Memory B cell (primary cell): ENCODE results near the gene MORN3.
A peak's percentile ranks its signal among the peaks of the same experiment; 100 is the strongest.
"Not testable (repeated sequence)": the region's sequence is repeated elsewhere in the genome, so short reads cannot be mapped to it uniquely, and the experiment has no call there.

Source experiments
- ATAC-seq: fragments of 150-1000 bp; cut with Tn5 transposase; 2 replicates; pipeline ENCODE4 v1.10.0; 2021; ENCODE audit warnings: low read depth, mild to moderate bottlenecking, moderate library complexity
- DNase-seq, 2 donors: peaks; one replicate each; pipeline ENCODE4 v3.0.0; 2022; ENCODE audit warnings: low spot score in 2 of 2
- H3K27ac Mint-ChIP-seq: one replicate; pipeline ENCODE4 v1.8.0; 2022; ENCODE audit warnings: mild to moderate bottlenecking, moderate library complexity, mixed read lengths
- H3K27me3 Mint-ChIP-seq: one replicate; pipeline ENCODE4 v1.8.0; 2022; ENCODE audit warnings: mixed read lengths
- H3K36me3 Mint-ChIP-seq: one replicate; pipeline ENCODE4 v1.8.0; 2022; ENCODE audit warnings: mild to moderate bottlenecking, mixed read lengths
- H3K4me1 Mint-ChIP-seq: one replicate; pipeline ENCODE4 v1.8.0; 2022; ENCODE audit warnings: mixed read lengths
- H3K4me3 Mint-ChIP-seq: one replicate; pipeline ENCODE4 v1.8.0; 2022; ENCODE audit warnings: mild to moderate bottlenecking, moderate library complexity, mixed read lengths
- H3K9me3 Mint-ChIP-seq: one replicate; pipeline ENCODE4 v1.8.0; 2022; ENCODE audit warnings: mixed read lengths

The MORN3 gene

GRCh38 chr12:121638298-121639202, 30.9 kb downstream of the MORN3 start:
- H3K4me3 Mint-ChIP-seq = no peak overlapping the region
- ATAC-seq = no peak
- DNase-seq = no peak
- H3K27me3 Mint-ChIP-seq = no peaks in the 10 kb centered on the region
- H3K9me3 Mint-ChIP-seq = no peaks in the 10 kb centered on the region
- H3K36me3 Mint-ChIP-seq = peaks cover 14% of the 10 kb centered on the region
- H3K4me1 Mint-ChIP-seq = peaks cover 20% of the 10 kb centered on the region
- H3K27ac Mint-ChIP-seq = peak overlapping the region; percentile 84

GRCh38 chr12:121637231-121637914, 32.1 kb downstream of the MORN3 start:
- H3K9me3 Mint-ChIP-seq = no peaks in the 10 kb centered on the region
- no peaks in the 10 kb centered on the region for H3K27me3 Mint-ChIP-seq
- peak overlapping the region; percentile 84 for H3K27ac Mint-ChIP-seq
- ATAC-seq = peak; percentile 96
- peaks cover 12% of the 10 kb centered on the region for H3K36me3 Mint-ChIP-seq
- peak; percentile 53 to 56 for DNase-seq
- peaks cover 27% of the 10 kb centered on the region for H3K4me1 Mint-ChIP-seq
- peak overlapping the region; percentile 76 for H3K4me3 Mint-ChIP-seq

- Mint-ChIP-seq H3K9me3 (no peaks in the 10 kb centered on the region), H3K27ac (peak overlapping the region; percentile 47), H3K4me1 (peaks cover 38% of the 10 kb centered on the region), H3K36me3 (peaks cover 4% of the 10 kb centered on the region), H3K27me3 (no peaks in the 10 kb centered on the region), H3K4me3 (peak overlapping the region; percentile 67)
- DNase-seq (no peak), ATAC-seq (no peak)
These were observed 34.6 kb downstream of the MORN3 start for GRCh38 chr12:121634836-121635235.

GRCh38 chr12:121633833-121634196, 35.6 kb downstream of the MORN3 start:
- not testable (repeated sequence) for H3K36me3 Mint-ChIP-seq, H3K27ac Mint-ChIP-seq, DNase-seq, H3K4me3 Mint-ChIP-seq, H3K27me3 Mint-ChIP-seq, H3K9me3 Mint-ChIP-seq, ATAC-seq
- H3K4me1 Mint-ChIP-seq = peaks cover 45% of the 10 kb centered on the region

- Mint-ChIP-seq H3K4me1 (peaks cover 44% of the 10 kb centered on the region), H3K36me3 (peaks cover 4% of the 10 kb centered on the region), H3K27me3 (no peaks in the 10 kb centered on the region), H3K27ac (peak overlapping the region; percentile 50), H3K9me3 (no peaks in the 10 kb centered on the region), H3K4me3 (peak overlapping the region; percentile 33)
- ATAC-seq = no peak
- no peak for DNase-seq
These were observed 37.1 kb downstream of the MORN3 start for GRCh38 chr12:121632069-121632970.

- DNase-seq (no peak), ATAC-seq (no peak)
- Mint-ChIP-seq H3K27ac (peak overlapping the region; percentile 75), H3K9me3 (no peaks in the 10 kb centered on the region), H3K36me3 (peaks cover 4% of the 10 kb centered on the region), H3K4me3 (peak overlapping the region; percentile 21), H3K4me1 (peaks cover 41% of the 10 kb centered on the region), H3K27me3 (no peaks in the 10 kb centered on the region)
These were observed 38.6 kb downstream of the MORN3 start for GRCh38 chr12:121630791-121631355.

GRCh38 chr12:121628536-121628935, 40.9 kb downstream of the MORN3 start:
- ATAC-seq = no peak
- peaks cover 44% of the 10 kb centered on the region for H3K4me1 Mint-ChIP-seq
- H3K27me3 Mint-ChIP-seq = no peaks in the 10 kb centered on the region

GRCh38 chr12:121628037-121628436, 41.4 kb downstream of the MORN3 start:
- peak overlapping the region; percentile 95 for H3K4me3 Mint-ChIP-seq
- peaks cover 40% of the 10 kb centered on the region for H3K4me1 Mint-ChIP-seq
- peaks cover 2% of the 10 kb centered on the region for H3K36me3 Mint-ChIP-seq
- no peaks in the 10 kb centered on the region for H3K27me3 Mint-ChIP-seq
- no peaks in the 10 kb centered on the region for H3K9me3 Mint-ChIP-seq
- peak overlapping the region; percentile 92 for H3K27ac Mint-ChIP-seq
- peak in 1 of 2 donors; percentile 28 for DNase-seq
- ATAC-seq = no peak

More at GRCh38 chr12:121628536-121628935, 40.9 kb downstream of the MORN3 start:
- no peaks in the 10 kb centered on the region for H3K9me3 Mint-ChIP-seq
- H3K36me3 Mint-ChIP-seq = peaks cover 2% of the 10 kb centered on the region
- H3K27ac Mint-ChIP-seq = peak overlapping the region; percentile 92
- no peak for DNase-seq
- peak overlapping the region; percentile 95 for H3K4me3 Mint-ChIP-seq

GRCh38 chr12:121626853-121627640, 42.4 kb downstream of the MORN3 start:
- H3K27me3 Mint-ChIP-seq = no peaks in the 10 kb centered on the region
- no peaks in the 10 kb centered on the region for H3K9me3 Mint-ChIP-seq
- peak overlapping the region; percentile 95 for H3K4me3 Mint-ChIP-seq
- peaks cover 35% of the 10 kb centered on the region for H3K4me1 Mint-ChIP-seq
- peak overlapping the region; percentile 92 for H3K27ac Mint-ChIP-seq
- ATAC-seq (peak; percentile 46), DNase-seq (peak; percentile 57 to 70)
- peaks cover 2% of the 10 kb centered on the region for H3K36me3 Mint-ChIP-seq

- Mint-ChIP-seq H3K36me3 (peaks cover 2% of the 10 kb centered on the region), H3K27ac (peak within 1 kb of the TSS; percentile 92), H3K9me3 (no peaks in the 10 kb centered on the region), H3K27me3 (no peaks in the 10 kb centered on the region), H3K4me3 (peak within 1 kb of the TSS; percentile 95), H3K4me1 (peaks cover 30% of the 10 kb centered on the region)
- DNase-seq = peak; percentile 95 to 96
- peak; percentile 73 for ATAC-seq
These were observed 43.2 kb downstream of the MORN3 start, which contains the start of gene ORAI1 for GRCh38 chr12:121626087-121626852. ORAI1 (plus strand) TSS chr12:121626530.

GRCh38 chr12:121620333-121620891, 49.0 kb downstream of the MORN3 start:
- H3K36me3 Mint-ChIP-seq = no peaks in the 10 kb centered on the region
- H3K27me3 Mint-ChIP-seq = no peaks in the 10 kb centered on the region
- peaks cover 11% of the 10 kb centered on the region for H3K4me1 Mint-ChIP-seq
- no peaks in the 10 kb centered on the region for H3K9me3 Mint-ChIP-seq
- no peak overlapping the region for H3K4me3 Mint-ChIP-seq
- H3K27ac Mint-ChIP-seq = no peak overlapping the region
- DNase-seq = no peak
- ATAC-seq = no peak

GRCh38 chr12:121618659-121619233, 50.7 kb downstream of the MORN3 start:
- Mint-ChIP-seq H3K4me1 (peaks cover 11% of the 10 kb centered on the region), H3K9me3 (no peaks in the 10 kb centered on the region), H3K4me3 (no peak overlapping the region), H3K27me3 (no peaks in the 10 kb centered on the region), H3K27ac (no peak overlapping the region), H3K36me3 (no peaks in the 10 kb centered on the region)
- DNase-seq (no peak), ATAC-seq (peak; percentile 34)
